GM18909 (cell line): ENCODE measurements around the gene TTN.
A peak's percentile ranks its signal among the peaks of the same experiment; 100 is the strongest.
"Not testable (repeated sequence)": the region's sequence is repeated elsewhere in the genome, so short reads cannot be mapped to it uniquely, and the experiment has no call there.

Experiments
- ATAC-seq: cut with Tn5 transposase; IDR thresholded peaks from one replicate; pipeline ENCODE4 v1.9.1; 2021; ENCODE audit warnings: mild to moderate bottlenecking; ENCODE audit not compliant: unreplicated experiment, poor library complexity

Gene TTN

GRCh38 chr2:178553047-178553446 lies 254.2 kb downstream of the TTN start:
- no peak for ATAC-seq

DNA sequence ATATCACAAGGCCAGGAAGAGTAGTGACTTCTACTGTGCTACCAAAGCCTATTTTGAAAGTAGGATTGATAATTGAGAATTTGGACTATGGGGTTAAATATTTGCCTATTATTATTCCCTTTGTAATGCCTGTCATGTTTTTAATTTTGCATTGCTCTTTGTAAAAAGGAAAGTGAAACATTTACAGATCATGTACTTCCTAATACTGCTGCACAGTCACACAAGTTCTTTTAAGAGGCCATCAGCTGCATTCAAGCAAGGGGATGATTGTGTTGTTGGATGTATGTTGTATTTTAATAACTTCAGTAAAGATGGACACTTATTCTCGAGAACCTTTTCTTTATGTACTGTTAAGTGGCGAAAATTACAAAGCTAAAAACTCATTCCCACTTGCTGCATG lies 256.9 kb downstream of the TTN start:
- peak; percentile 44 for ATAC-seq

DNA sequence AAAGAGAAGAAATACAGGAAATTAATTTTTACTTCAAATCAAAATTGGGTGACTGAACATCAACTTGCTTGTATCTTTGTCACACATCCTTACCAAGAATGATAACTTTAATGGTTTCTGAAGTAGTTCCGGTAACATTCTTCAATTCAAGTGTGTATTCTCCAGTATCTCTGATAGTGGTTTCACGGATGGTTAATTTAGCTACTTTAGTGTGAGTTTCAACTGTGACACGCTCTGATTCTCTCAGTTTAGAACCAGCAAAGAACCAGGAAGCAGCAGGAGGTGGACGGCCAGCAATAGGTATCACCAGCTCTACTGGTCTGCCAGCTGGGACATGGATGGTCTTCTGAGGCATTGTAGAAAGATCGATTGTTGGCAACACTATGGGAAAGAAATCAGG lies 264.7 kb downstream of the TTN start:
- no peak for ATAC-seq

DNA sequence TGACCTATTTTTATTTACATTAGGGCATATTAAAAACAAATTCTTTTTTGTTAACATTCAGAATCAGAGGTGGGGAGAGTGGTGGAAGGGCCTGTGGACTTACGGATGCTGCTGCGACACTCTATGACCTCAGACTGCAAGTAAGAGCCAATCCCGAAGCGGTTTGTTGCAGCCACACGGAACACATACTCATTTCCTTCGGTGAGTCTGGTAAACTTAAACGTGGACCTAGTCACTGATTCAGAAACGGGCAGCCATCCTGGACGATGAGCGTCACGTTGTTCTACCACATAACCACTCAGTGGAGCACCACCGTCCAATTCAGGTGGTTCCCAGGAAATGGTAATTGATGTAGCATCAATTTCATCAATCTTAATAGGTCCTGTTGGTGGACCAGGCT lies 265.1 kb downstream of the TTN start:
- no peak for ATAC-seq

DNA sequence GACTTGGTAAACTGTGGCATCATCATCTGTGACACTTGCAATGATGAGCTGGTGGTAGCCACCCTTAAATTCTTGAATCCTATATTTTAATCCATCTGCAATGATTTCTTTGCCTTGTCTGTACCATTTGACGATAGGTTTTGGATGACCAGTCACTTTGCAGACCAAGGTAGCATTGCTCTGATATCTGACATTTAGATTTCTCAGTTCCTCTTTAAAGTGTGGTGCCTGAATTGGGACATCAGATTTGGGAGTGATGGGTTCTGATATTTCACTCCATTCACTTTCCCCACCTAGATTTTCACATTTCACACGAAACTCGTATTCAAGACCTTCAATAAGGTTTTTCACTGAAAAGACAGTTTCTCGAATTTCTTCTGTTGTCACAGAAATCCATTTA lies 271.2 kb downstream of the TTN start:
- no peak for ATAC-seq

DNA sequence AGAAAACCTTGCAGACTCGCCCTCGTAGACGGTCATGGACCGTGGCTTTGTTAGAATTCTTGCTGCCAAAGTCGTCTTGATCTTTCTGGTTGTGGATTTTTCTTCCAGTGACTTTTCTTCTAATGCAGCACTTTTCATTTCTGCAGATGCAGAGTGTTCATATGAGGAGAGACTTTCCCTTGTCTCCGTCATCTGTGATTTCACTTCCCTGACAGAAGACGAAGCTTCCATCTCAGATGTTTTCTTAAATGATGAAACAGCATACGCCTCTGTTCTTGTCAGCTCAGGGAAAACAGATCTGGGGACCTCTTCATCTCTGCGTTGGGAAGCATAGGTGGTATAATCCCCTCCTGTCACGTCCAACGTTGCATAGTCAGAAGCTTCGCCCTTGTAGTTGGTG lies 276.1 kb downstream of the TTN start:
- ATAC-seq, result no peak

DNA sequence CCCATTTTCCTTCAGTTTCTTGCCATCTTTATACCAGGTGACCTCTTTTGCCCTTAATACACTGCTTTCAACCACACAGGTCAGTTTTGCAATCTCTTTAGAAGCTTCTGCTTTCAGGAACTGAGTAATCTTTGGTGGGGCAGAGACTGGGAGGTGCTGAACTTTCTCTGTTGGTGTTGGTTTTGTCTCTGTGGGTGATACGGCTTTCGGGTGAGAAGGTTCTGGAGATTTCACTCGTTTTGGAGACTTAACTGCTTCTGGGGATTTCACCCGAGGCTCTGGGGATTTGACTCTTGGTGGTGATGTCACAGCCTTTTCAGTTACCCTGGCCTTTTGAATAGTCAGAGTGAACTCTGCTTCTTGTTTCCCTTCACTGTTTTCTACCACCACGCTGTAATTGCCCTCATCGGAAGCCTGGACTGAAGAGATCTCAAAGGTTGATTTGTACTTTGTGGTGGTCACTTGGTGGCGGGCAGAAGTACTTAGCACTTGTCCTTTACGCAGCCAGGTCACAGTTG lies 276.5 kb downstream of the TTN start:
- ATAC-seq, result peak; percentile 96

DNA sequence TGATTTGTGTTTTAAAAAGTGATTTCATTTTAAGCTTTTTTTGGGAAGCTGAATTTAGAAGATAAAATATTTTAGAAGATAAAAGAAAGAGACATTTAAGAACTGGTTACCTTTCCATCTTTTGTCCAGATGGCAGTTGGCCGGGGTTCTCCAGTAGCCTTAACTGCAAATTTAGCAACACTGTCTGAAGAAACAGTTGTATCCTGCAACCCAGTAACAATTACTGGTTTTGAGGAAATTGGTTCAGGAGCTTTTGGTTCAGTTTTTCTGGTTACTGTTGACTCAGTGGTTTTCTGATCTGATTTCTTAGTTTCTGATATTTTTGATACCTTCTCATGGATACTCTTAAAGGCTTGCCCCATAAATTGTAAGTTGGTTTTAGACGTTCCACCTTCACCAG lies 277.1 kb downstream of the TTN start:
- ATAC-seq, result no peak

DNA sequence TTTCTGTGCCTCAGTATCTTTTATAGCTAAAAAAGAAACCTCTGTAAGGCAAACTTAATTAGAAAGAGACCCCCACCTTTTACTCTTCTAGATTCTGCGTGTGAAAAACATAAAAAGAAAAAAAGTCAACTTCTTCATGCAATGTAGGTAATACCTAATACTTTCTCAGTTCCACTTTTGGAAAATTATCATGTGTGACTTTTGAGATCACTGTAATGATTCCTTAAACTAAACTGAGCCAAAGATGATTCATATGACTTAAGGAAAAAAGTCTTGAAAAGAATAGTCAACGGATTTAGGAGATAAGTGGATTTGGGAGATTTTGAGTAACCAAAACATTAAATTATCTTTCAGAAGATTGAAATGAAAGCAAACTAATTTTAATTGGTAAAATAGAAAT lies 278.0 kb downstream of the TTN start:
- ATAC-seq, result no peak

DNA sequence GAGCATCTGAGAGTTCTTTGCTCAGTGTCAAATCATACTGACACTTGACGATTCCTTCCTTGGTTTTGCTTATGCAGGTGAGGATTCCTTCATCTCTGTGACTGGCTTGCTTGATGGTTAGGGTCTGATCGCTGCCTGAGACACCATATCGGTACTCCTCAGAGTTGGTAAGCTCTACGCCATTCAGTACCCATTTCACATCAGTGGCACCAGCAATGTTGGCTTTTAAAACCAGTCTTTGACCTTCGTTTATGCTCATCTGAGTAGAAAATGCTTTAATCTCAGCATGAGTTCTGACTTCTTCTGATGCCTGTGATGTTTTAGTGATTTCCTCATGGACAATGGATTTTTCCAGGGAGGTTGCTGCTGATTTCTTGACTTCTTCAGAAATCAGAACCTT lies 278.6 kb downstream of the TTN start:
- no peak for ATAC-seq

GRCh38 chr2:178527592-178527991 lies 279.6 kb downstream of the TTN start:
- ATAC-seq, result no peak

GRCh38 chr2:178526256-178526655 lies 281.0 kb downstream of the TTN start:
- no peak for ATAC-seq

DNA sequence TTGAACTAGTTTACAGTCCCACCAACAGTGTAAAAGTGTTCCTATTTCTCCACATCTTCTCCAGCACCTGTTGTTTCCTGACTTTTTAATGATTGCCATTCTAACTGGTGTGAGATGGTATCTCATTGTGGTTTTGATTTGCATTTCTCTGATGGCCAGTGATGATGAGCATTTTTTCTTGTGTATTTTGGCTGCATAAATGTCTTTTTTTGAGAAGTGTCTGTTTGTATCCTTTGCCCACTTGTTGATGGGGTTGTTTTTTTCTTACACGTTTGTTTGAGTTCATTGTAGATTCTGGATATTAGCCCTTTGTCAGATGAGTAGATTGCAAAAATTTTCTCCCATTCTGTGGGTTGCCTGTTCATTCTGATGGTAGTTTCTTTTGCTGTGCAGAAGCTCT lies 281.8 kb downstream of the TTN start:
- ATAC-seq, result not testable (repeated sequence)

DNA sequence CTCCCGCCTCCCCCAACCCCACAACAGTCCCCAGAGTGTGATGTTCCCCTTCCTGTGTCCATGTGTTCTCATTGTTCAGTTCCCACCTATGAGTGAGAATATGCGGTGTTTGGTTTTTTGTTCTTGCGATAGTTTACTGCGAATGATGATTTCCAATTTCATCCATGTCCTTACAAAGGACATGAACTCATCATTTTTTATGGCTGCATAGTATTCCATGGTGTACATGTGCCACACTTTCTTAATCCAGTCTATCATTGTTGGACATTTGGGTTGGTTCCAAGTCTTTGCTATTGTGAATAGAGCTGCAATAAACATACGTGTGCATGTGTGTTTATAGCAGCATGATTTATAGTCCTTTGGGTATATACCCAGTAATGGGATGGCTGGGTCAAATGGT lies 282.2 kb downstream of the TTN start:
- ATAC-seq, result not testable (repeated sequence)

DNA sequence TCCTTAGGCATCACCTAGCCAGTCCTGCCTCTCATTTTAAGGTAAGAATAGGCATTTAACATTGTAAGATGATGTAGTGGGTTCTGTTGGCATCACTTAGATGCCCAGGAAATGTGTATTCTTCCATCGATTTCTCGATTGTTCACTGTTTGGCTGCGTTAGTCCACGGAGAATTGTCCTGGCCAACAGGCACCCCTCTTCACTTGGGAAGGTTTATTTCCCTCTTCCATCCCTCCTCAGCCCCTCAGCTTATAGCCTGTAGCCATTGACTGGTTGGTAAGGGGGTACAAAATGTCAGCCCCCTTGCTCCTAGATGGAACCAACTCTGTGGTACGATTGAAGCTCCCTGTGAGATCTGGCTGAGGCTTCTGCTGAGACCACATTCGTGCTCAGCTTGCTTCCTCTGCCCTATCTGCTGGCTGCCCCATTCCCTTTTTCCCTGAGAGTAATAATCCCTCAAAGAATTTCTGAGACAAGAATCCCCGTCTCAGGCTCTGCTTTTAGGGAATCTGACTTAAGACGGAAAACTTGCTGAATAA lies 283.6 kb downstream of the TTN start:
- ATAC-seq, result peak; percentile 16

GRCh38 chr2:178522950-178523595 lies 284.1 kb downstream of the TTN start:
- ATAC-seq, result peak; percentile 96

DNA sequence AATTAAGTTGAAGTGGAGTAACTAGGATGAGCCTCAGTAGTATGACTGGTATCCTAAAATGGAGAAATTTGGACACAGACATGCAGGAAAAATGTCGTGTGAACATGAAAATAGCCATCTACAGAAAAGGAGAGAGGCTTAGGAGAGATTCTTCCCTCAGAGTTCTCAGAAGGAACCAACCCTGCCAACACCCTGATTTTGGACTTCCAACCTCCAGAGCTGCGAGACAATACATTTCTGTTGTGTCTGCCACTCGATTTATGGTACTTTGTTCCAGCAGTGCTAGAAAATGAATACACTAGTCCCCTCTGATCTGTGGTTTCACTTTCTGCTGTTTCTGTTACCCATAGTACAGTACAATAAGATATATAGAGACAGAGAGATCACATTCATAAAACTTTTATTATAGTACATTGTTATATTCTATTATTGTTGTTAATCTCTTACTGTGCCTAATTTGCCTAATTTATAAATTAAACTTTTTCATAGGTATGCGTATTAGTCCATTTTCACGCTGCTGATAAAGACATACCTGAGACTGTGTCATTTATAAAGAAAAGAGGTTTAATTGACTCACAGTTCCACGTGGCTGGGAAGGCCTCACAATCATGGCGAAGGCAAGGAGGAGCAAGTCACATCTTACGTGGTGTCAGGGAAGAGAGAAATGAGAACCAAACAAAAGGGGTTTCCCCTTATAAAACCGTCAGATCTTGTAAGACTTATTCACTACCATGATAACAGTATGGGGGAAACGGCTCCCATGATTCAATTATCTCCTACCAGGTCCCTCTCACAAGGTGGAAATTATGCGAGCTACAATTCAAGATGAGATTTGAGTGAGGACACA lies 285.7 kb downstream of the TTN start:
- ATAC-seq, result no peak

DNA sequence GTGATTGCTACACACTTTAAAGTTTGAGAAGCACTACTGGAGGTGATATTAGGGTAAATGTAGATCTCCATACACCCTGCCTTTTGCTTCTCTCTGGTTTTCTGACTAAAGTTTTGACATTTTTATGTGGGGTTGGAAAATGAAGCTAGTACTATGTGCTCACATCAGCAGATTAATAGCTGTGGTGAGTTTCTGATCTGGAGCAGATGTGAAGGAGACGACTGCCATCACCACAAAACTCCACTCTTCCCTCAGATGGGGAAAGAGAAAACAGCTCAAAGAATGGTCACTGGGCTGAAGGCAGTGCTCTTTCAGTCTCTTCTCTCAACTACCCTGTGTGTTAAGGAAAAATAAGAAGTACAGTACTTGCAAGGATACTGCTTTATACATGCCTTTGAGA lies 289.7 kb downstream of the TTN start:
- no peak for ATAC-seq

- ATAC-seq, result peak; percentile 62
Observed at GRCh38 chr2:178514664-178515063, 292.6 kb downstream of the TTN start.

GRCh38 chr2:178513876-178514275 lies 293.3 kb downstream of the TTN start:
- ATAC-seq, result no peak

DNA sequence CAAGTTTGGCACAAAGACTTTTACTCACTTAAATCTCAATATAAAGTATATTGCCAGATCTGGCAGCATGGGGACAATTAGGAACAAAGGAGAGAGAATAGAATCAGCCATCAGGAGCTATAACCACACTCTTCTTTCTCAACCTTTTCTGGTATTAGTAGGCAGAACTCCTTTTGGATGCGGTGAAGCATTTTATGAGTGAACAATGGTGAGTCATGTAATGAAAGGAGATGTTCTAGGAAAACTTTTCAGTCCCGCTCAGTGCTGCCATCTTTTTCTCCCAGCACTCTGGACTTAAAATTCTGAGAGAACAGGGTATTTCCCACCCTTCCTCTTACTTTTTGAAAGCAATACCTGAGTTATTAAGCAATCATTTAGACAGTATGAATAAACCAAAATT lies 294.7 kb downstream of the TTN start:
- no peak for ATAC-seq
